Upper lobe of left lung (tissue), 6 donors: ENCODE measurements around the gene C6. TPM values are rescaled to one million over a fixed set of nuclear protein-coding genes. Genes with fewer than 3 reads are reported as not detected.
"Not testable (repeated sequence)": the region's sequence is repeated elsewhere in the genome, so short reads cannot be mapped to it uniquely, and the experiment has no call there.

Source experiments
- ATAC-seq, 2 donors: fragments of 200-7000 bp; cut with Tn5 transposase; one replicate each; pipeline ENCODE4 v1.9.1; 2022; ENCODE audit warnings: mild to moderate bottlenecking in 2 of 2, moderate library complexity in 2 of 2; ENCODE audit not compliant: low FRiP score in 2 of 2
- DNase-seq, 2 donors: peaks; one replicate each; pipeline ENCODE4 v3.0.0-alpha.2; 2019 to 2020
- H3K27ac ChIP-seq, 4 donors: fragments of 200-600 bp; sonication (generic); one replicate each; pipeline ENCODE4 v1.5.1; 2016 to 2019
- H3K27me3 ChIP-seq, 4 donors: fragments of 200-600 bp; sonication (generic); one replicate each; pipeline ENCODE4 v1.5.1; 2017 to 2019
- H3K36me3 ChIP-seq, 4 donors: fragments of 200-600 bp; sonication (generic); one replicate each; pipeline ENCODE4 v1.5.1; 2016 to 2019
- H3K4me1 ChIP-seq, 4 donors: fragments of 200-600 bp; sonication (generic); one replicate each; pipeline ENCODE4 v1.5.1; 2018 to 2019
- H3K4me3 ChIP-seq, 4 donors: fragments of 200-600 bp; sonication (generic); one replicate each; pipeline ENCODE4 v1.5.1; 2017 to 2019; ENCODE audit warnings: mild to moderate bottlenecking in 2 of 4, moderate library complexity in 1 of 4
- H3K9me3 ChIP-seq, 4 donors: fragments of 200-600 bp; sonication (generic); one replicate each; pipeline ENCODE4 v1.5.1; 2018 to 2019
- EP300 ChIP-seq, 4 donors: sonication (generic); formaldehyde crosslinking; IDR thresholded peaks; one replicate each; pipeline ENCODE4 v1.5.1; 2017; ENCODE audit warnings: antibody characterized with exemption in 4 of 4, control low read depth in 2 of 4
- POLR2A ChIP-seq, 4 donors: fragments of 450-650 bp; IDR thresholded peaks; one replicate each; pipeline ENCODE4 v1.5.1; 2016 to 2017; ENCODE audit warnings: antibody characterized with exemption in 4 of 4, mild to moderate bottlenecking in 2 of 4
- POLR2AphosphoS5 ChIP-seq, 2 donors: sonication (generic); formaldehyde crosslinking; IDR thresholded peaks; one replicate each; pipeline ENCODE4 v1.5.1; 2017; ENCODE audit warnings: antibody characterized with exemption in 2 of 2
- WGBS, 2 donors: methylation state at CpG; one replicate each; pipeline ENCODE4 v1.1.5; 2017 to 2018; 5-methylcytosine and 5-hydroxymethylcytosine counted together
- total RNA-seq, 6 donors: library from RNA; depleted of rRNA in 4 of 6; stranded (reverse); fragments of >200 nt in 4 of 6; gene quantifications; one replicate each; pipeline versions ENCODE4 v1.1.0 to v1.2.1, GENCODE V29; 2016 to 2021
- TF ChIP-seq, protein P1 (sequence below), 6 experiments: fragments of 450-650 bp in 4 of 6; fragments of 200-600 bp in 2 of 6; sonication (generic) in 2 of 6; IDR thresholded peaks; one replicate each; pipeline ENCODE4 v1.5.1; 2016 to 2019; ENCODE audit warnings: antibody characterized with exemption in 6 of 6
- donor health status: DM: no; HTN: no; CAD: no; lungs with moderate emphysema.
- donor health status: DM: no; HTN: yes; CAD: no; lungs with severe emphysema.

Gene C6
- total RNA-seq, 6 donors from 2014 or later = 0.89 to 35.6 (median 11.1) TPM

DNA sequence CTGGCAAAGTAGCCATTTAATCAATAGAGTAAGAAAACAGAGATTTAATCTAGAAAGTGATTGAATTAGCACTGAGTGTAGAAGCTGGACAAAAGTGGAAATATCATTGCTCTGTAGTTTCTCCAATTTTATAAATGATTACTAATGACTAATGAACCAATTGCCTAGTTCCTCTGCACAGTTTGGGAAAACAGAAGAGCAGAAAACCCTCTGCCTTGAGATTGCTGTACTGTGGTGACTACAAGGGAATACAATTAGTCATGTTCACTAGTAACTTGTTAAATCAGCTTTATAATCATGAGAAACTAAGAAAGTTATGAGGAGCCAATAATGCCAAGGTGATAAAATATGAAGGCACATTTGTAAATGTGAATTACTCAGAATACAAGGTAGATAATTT, 21.1 kb upstream of the C6 start:
- Histone ChIP-seq H3K36me3 (no peaks in the 10 kb centered on the region), H3K4me3 (no peak overlapping the region), H3K27me3 (no peaks in the 10 kb centered on the region), H3K4me1 (no peaks in the 10 kb centered on the region), H3K9me3 (peaks cover 0 to 9% (median 6%) of the 10 kb centered on the region in 4 donors), H3K27ac (no peak overlapping the region)
- TF ChIP-seq POLR2A (IDR thresholded peaks at IDR 0.05) = no peak
- no peak for TF ChIP-seq EP300 (IDR thresholded peaks at IDR 0.05)
- no peak for TF ChIP-seq POLR2AphosphoS5 (IDR thresholded peaks at IDR 0.05)
- TF ChIP-seq, protein P1, sequence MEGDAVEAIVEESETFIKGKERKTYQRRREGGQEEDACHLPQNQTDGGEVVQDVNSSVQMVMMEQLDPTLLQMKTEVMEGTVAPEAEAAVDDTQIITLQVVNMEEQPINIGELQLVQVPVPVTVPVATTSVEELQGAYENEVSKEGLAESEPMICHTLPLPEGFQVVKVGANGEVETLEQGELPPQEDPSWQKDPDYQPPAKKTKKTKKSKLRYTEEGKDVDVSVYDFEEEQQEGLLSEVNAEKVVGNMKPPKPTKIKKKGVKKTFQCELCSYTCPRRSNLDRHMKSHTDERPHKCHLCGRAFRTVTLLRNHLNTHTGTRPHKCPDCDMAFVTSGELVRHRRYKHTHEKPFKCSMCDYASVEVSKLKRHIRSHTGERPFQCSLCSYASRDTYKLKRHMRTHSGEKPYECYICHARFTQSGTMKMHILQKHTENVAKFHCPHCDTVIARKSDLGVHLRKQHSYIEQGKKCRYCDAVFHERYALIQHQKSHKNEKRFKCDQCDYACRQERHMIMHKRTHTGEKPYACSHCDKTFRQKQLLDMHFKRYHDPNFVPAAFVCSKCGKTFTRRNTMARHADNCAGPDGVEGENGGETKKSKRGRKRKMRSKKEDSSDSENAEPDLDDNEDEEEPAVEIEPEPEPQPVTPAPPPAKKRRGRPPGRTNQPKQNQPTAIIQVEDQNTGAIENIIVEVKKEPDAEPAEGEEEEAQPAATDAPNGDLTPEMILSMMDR (IDR thresholded peaks at IDR 0.05) = no peak
- DNase-seq (no peak), ATAC-seq (no peak)

DNA sequence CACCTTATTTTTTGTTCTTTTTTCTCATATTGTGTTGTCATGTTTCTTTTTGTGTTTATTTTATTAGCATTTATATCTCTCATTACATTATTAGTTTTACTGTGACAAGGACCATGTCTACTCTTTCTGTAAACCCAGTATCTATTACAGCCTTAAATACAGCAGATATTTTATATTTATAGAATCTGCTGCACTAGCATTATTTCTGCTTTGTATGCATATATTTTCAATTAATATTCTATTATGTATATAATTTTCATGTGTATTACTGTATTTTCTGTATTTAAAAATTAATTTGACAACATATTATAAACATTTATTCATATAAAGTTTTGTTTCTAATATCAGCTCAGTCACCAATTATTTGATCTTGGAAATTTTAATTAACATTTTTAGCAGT, 19.5 kb upstream of the C6 start:
- DNase-seq (no peak), ATAC-seq (no peak)
- H3K36me3 ChIP-seq = no peaks in the 10 kb centered on the region
- H3K4me3 ChIP-seq = no peak overlapping the region
- no peak overlapping the region for H3K27ac ChIP-seq
- TF ChIP-seq EP300 (IDR thresholded peaks at IDR 0.05) (no peak), POLR2A (IDR thresholded peaks at IDR 0.05) (no peak), POLR2AphosphoS5 (IDR thresholded peaks at IDR 0.05) (no peak)
- TF ChIP-seq, protein P1 (IDR thresholded peaks at IDR 0.05) = no peak
- peaks cover 0 to 9% (median 7%) of the 10 kb centered on the region in 4 donors for H3K9me3 ChIP-seq
- no peaks in the 10 kb centered on the region for H3K4me1 ChIP-seq
- no peaks in the 10 kb centered on the region for H3K27me3 ChIP-seq

DNA sequence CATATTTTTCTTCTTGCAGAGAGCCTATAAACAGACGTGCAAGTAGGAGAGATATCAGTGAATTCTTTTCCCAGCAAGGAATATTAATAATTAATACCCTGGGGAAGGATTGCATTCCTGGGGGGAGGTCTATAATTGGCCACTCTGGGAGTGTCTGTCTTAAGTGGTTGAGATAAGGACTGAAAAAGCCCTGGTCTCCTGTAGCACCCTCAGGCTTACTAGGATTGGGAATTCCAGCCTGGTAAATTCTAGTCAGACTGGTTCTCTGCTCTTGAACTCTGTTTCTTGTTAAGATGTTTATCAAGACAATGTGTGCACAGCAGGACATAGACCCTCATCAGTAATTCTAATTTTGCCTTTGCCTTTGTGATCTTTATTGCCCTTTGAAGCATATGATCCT, 16.9 kb upstream of the C6 start:
- H3K27me3 ChIP-seq, H3K36me3 ChIP-seq, ATAC-seq, H3K4me3 ChIP-seq, H3K9me3 ChIP-seq, H3K4me1 ChIP-seq, DNase-seq, H3K27ac ChIP-seq: not testable (repeated sequence)
- 50 to 72% methylated on average over 1 of the region's 1 CpG for WGBS, 2 donors

DNA sequence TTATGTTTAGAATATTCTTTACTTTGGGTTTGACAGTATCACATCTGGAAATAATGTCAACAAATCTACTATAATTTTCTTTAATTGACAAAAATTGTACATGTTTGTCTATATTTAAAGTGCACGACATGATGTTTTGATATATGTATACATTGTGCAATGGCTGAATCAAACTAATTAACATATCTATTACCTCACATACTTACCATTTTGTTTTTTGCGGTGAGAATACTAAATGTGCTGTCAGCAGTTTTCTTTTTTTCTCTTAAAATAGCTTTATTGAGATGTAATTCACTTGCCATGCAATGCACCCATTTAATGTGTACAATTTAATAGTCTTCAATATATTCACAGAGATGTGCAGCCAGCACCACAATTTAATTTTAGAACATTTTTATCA, 10.6 kb upstream of the C6 start:
- peaks cover 0 to 3% (median 1%) of the 10 kb centered on the region in 4 donors for H3K4me1 ChIP-seq
- TF ChIP-seq POLR2A (IDR thresholded peaks at IDR 0.05) = no peak
- TF ChIP-seq POLR2AphosphoS5 (IDR thresholded peaks at IDR 0.05) = no peak
- TF ChIP-seq EP300 (IDR thresholded peaks at IDR 0.05) = no peak
- TF ChIP-seq, protein P1 (IDR thresholded peaks at IDR 0.05) = no peak
- WGBS, 2 donors = 94% methylated on average over 2 of the region's 2 CpGs
- no peaks in the 10 kb centered on the region for H3K36me3 ChIP-seq
- no peak for ATAC-seq
- H3K27ac ChIP-seq = no peak overlapping the region
- no peaks in the 10 kb centered on the region for H3K27me3 ChIP-seq
- no peak overlapping the region for H3K4me3 ChIP-seq
- H3K9me3 ChIP-seq = peaks cover 0 to 3% (median 0%) of the 10 kb centered on the region in 4 donors
- DNase-seq = no peak

DNA sequence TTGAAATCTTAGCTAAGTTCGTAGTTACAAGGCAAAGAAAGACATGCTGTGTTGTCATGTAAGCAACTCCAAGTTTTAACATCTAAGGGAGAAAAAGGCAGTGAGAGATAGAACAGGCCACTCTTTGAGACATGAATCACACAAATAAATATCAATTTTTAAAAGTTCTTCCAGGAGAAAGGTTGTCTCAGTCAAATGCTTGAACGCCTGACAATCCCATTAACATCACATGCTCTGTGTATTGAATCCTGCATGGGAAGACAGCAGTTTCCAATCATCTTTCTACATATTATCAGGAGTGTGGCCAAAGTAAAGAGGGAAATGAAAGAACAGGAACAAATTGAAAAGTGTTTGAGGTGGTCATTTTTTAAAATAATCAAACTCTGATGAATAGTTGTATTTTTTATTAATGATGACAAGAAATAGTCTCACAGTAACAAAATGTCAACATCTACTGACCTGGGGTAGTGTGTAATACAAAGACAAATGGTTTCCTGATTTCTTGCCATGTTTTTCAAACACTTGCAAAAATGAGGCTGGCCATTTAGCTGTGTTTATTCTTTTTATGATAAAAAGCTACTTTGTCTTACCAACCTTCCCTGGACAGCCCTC, 6.4 kb upstream of the C6 start:
- no peak overlapping the region for H3K4me3 ChIP-seq
- peaks cover 0 to 5% (median 1%) of the 10 kb centered on the region in 4 donors for H3K4me1 ChIP-seq
- peak overlapping the region in 2 of 4 donors; percentile 21 to 30 for H3K27ac ChIP-seq
- H3K9me3 ChIP-seq = no peaks in the 10 kb centered on the region
- no peak for TF ChIP-seq EP300 (IDR thresholded peaks at IDR 0.05)
- TF ChIP-seq POLR2AphosphoS5 (IDR thresholded peaks at IDR 0.05) = no peak
- no peak for TF ChIP-seq POLR2A (IDR thresholded peaks at IDR 0.05)
- TF ChIP-seq, protein P1 (IDR thresholded peaks at IDR 0.05) = no peak
- 58 to 63% methylated on average over 2 of the region's 2 CpGs for WGBS, 2 donors
- peak in 1 of 2 donors; percentile 67 for ATAC-seq
- DNase-seq = no peak
- H3K36me3 ChIP-seq = no peaks in the 10 kb centered on the region
- H3K27me3 ChIP-seq = no peaks in the 10 kb centered on the region
